B cell (primary cell): ENCODE data around the gene PGR. TPM values are rescaled to one million over a fixed set of nuclear protein-coding genes. Genes with fewer than 3 reads are reported as not detected.

ENCODE experiments used
- ATAC-seq: fragments of 200-7000 bp; cut with Tn5 transposase; one replicate; pipeline ENCODE4 v1.10.0; 2021; ENCODE audit warnings: low read depth, mild to moderate bottlenecking, moderate number of reproducible peaks, moderate library complexity
- CTCF ChIA-PET: fragments of 350-600 bp; sonication (Branson Sonifier 250); formaldehyde crosslinking; loops from one replicate; lab custom pipeline; 2021; ENCODE audit warnings: antibody characterized with exemption, inconsistent platforms; lab: Charles Lee
- POLR2A ChIA-PET: fragments of 350-600 bp; sonication (Branson Sonifier 250); formaldehyde crosslinking; loops from one replicate; lab custom pipeline; 2021; ENCODE audit warnings: antibody characterized with exemption; lab: Charles Lee
- DNase-seq: peaks from one replicate; pipeline ENCODE4 v3.0.0; 2013
- H2AFZ ChIP-seq: 2 replicates; pipeline ENCODE4 v1.6.1; 2012; ENCODE audit warnings: mild to moderate bottlenecking, low read depth, low read length; ENCODE audit not compliant: insufficient read depth, poor library complexity, severe bottlenecking
- H3K27ac ChIP-seq, 2 donors: 1 replicate in 1 of 2; 2 replicates in 1 of 2; pipeline ENCODE4 v1.5.1; 2012 to 2013; ENCODE audit warnings: low read length in 2 of 2, mild to moderate bottlenecking in 2 of 2, moderate library complexity in 1 of 2
- H3K27me3 ChIP-seq, 4 experiments: fragments of 200-600 bp in 1 of 4; sonication (generic) in 1 of 4; replicated peaks in 1 of 4; 1 replicate in 2 of 4; 2 replicates in 2 of 4; pipeline versions ENCODE4 v1.6.1 to v1.7.0; 2013 to 2016; ENCODE audit warnings: low read length in 3 of 4, mild to moderate bottlenecking in 2 of 4, mixed read lengths in 1 of 4, moderate library complexity in 1 of 4; ENCODE audit not compliant: insufficient read depth in 4 of 4, control insufficient read depth in 3 of 4; ENCODE audit errors: control extremely low read depth in 1 of 4
- H3K36me3 ChIP-seq, 2 experiments: replicated peaks in 1 of 2; 1 replicate in 1 of 2; 2 replicates in 1 of 2; pipeline versions ENCODE4 v1.6.1 to v1.7.1; 2013; ENCODE audit warnings: low read length in 1 of 2; ENCODE audit not compliant: insufficient read depth in 2 of 2, control insufficient read depth in 1 of 2; ENCODE audit errors: control extremely low read depth in 1 of 2, extremely low read depth in 1 of 2
- H3K4me1 ChIP-seq, 2 donors: fragments of 200-600 bp in 1 of 2; sonication (generic) in 1 of 2; 1 replicate in 1 of 2; 2 replicates in 1 of 2; pipeline versions ENCODE4 v1.5.1 to v1.6.1; 2013 to 2017; ENCODE audit warnings: low read length in 2 of 2; ENCODE audit not compliant: control insufficient read depth in 2 of 2, insufficient read depth in 2 of 2
- H3K4me2 ChIP-seq: replicated peaks from 2 replicates; pipeline ENCODE3; 2012; ENCODE audit warnings: mild to moderate bottlenecking, low read depth, low read length; ENCODE audit not compliant: poor library complexity, severe bottlenecking
- H3K4me3 ChIP-seq, 5 experiments: fragments of 200-600 bp in 1 of 5; sonication (generic) in 1 of 5; 1 replicate in 3 of 5; 2 replicates in 2 of 5; pipeline versions ENCODE4 v1.5.1 to v1.7.0; 2011 to 2016; ENCODE audit warnings: low read length in 4 of 5, mild to moderate bottlenecking in 4 of 5, low read depth in 2 of 5, control low read depth in 1 of 5, moderate library complexity in 1 of 5; ENCODE audit not compliant: insufficient read depth in 1 of 5; ENCODE audit errors: control extremely low read depth in 1 of 5, extremely low read depth in 1 of 5
- H3K79me2 ChIP-seq: fragments of 200-600 bp; sonication (generic); one replicate; pipeline ENCODE4 v1.6.0; 2016; ENCODE audit warnings: low read length; ENCODE audit not compliant: control insufficient read depth, insufficient read depth
- H3K9ac ChIP-seq: fragments of 200-600 bp; sonication (generic); 2 replicates; pipeline ENCODE4 v1.6.1; 2017; ENCODE audit warnings: mild to moderate bottlenecking, low read length, moderate library complexity
- H3K9me3 ChIP-seq, 3 donors: one replicate each; pipeline versions ENCODE4 v1.6.1 to v1.7.1; 2013; ENCODE audit warnings: low read length in 2 of 3; ENCODE audit not compliant: control insufficient read depth in 2 of 3, insufficient read depth in 1 of 3; ENCODE audit errors: control extremely low read depth in 1 of 3
- H4K20me1 ChIP-seq: 2 replicates; pipeline ENCODE4 v1.6.0; 2012; ENCODE audit warnings: mild to moderate bottlenecking, low read length; ENCODE audit not compliant: insufficient read depth, control insufficient read depth, poor library complexity, severe bottlenecking
- H3K27ac Mint-ChIP-seq: one replicate; pipeline ENCODE4 v1.8.0; 2021; ENCODE audit warnings: mixed read lengths
- H3K27me3 Mint-ChIP-seq: one replicate; pipeline ENCODE4 v1.8.0; 2021; ENCODE audit warnings: mixed read lengths
- H3K4me1 Mint-ChIP-seq: one replicate; pipeline ENCODE4 v1.8.0; 2021; ENCODE audit warnings: mixed read lengths
- H3K4me3 Mint-ChIP-seq: one replicate; pipeline ENCODE4 v1.8.0; 2021; ENCODE audit warnings: mixed read lengths
- H3K9me3 Mint-ChIP-seq: one replicate; pipeline ENCODE4 v1.8.0; 2022; ENCODE audit warnings: mixed read lengths; ENCODE audit not compliant: insufficient read depth
- EZH2 ChIP-seq: IDR thresholded peaks from 2 replicates; pipeline ENCODE4 v1.6.1; 2012; ENCODE audit warnings: borderline replicate concordance, low read depth, mild to moderate bottlenecking, moderate library complexity, low read length; ENCODE audit not compliant: insufficient read depth, poor library complexity, severe bottlenecking
- WGBS: methylation state at CpG from one replicate; pipeline ENCODE4 v1.1.5; 2013; ENCODE audit warnings: missing lambda C conversion rate; ENCODE audit not compliant: insufficient coverage; 5-methylcytosine and 5-hydroxymethylcytosine counted together
- intact Hi-C: fragments of 100-400 bp; cut with micrococcal nuclease; formaldehyde crosslinking; loops from one replicate; pipeline ENCODE4 v1.10.0; 2022
- polyA plus RNA-seq: library from polyadenylated mRNA; depleted of rRNA; stranded (reverse); fragments of >200 nt; gene quantifications from 2 replicates; pipeline ENCODE4 v1.2.3, GENCODE V29; 2012
- total RNA-seq, 2 donors: library from RNA; stranded (reverse); fragments of 120-200 nt in 1 of 2; gene quantifications; 1 replicate in 1 of 2; 2 replicates in 1 of 2; pipeline versions ENCODE4 v1.2.3 to v1.2.4, GENCODE V29; 2013 to 2022
- TF ChIP-seq, protein P1 (sequence below): fragments of 200-600 bp; IDR thresholded peaks from one replicate; pipeline ENCODE4 v1.8.0; 2022; ENCODE audit warnings: antibody characterized with exemption, mild to moderate bottlenecking

Gene PGR
- total and polyA plus RNA-seq, 2 donors (not counting 1 experiment from before 2014, with no cell fraction given) = not detected

- intact Hi-C loops = no loop called here
- ATAC-seq (no peak), DNase-seq (no peak)
- Histone ChIP-seq H3K4me2 (no peak overlapping the region), H3K27ac (no peak overlapping the region), H3K9me3 (no peaks in the 10 kb centered on the region), H3K4me1 (no peaks in the 10 kb centered on the region), H3K4me3 (no peak overlapping the region), H2AFZ (no peak overlapping the region), H3K36me3 (no peaks in the 10 kb centered on the region), H3K9ac (no peak overlapping the region), H3K79me2 (no peaks in the 10 kb centered on the region), H3K27me3 (no peaks in the 10 kb centered on the region), H4K20me1 (no peaks in the 10 kb centered on the region)
- CTCF ChIA-PET = no interaction called here
- H3K4me3 Mint-ChIP-seq = no peak overlapping the region
- H3K27ac Mint-ChIP-seq = no peak overlapping the region
- TF ChIP-seq, protein P1, sequence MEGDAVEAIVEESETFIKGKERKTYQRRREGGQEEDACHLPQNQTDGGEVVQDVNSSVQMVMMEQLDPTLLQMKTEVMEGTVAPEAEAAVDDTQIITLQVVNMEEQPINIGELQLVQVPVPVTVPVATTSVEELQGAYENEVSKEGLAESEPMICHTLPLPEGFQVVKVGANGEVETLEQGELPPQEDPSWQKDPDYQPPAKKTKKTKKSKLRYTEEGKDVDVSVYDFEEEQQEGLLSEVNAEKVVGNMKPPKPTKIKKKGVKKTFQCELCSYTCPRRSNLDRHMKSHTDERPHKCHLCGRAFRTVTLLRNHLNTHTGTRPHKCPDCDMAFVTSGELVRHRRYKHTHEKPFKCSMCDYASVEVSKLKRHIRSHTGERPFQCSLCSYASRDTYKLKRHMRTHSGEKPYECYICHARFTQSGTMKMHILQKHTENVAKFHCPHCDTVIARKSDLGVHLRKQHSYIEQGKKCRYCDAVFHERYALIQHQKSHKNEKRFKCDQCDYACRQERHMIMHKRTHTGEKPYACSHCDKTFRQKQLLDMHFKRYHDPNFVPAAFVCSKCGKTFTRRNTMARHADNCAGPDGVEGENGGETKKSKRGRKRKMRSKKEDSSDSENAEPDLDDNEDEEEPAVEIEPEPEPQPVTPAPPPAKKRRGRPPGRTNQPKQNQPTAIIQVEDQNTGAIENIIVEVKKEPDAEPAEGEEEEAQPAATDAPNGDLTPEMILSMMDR = no peak
- no peak for TF ChIP-seq EZH2
- WGBS = 100% methylated on average over 1 of the region's 2 CpGs
- no peaks in the 10 kb centered on the region for H3K9me3 Mint-ChIP-seq
- no peaks in the 10 kb centered on the region for H3K4me1 Mint-ChIP-seq
- POLR2A ChIA-PET = no interaction called here
- no peaks in the 10 kb centered on the region for H3K27me3 Mint-ChIP-seq
Observed at GRCh38 chr11:100994966-100995365, 134.6 kb downstream of the PGR start.

DNA sequence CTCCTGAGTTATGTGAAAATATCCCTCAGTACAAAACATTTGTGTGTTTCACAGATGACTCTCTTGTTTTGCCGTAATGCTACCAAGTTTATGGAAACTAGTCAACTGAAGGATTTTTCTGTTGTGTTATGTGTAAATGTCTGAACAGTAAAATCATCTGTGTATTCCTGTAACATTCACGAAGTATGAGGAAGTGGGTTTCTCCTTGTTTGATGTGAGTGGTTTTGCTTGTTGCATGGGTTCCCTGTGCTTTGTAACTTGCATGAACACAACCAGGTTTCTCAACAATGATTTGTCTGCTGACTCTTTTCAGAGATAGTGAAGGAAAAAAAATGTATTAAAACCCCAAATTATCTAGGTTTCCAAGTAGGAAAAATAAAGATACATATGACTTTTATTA, 138.1 kb downstream of the PGR start:
- Mint-ChIP-seq H3K27ac (no peak overlapping the region), H3K9me3 (no peaks in the 10 kb centered on the region), H3K27me3 (no peaks in the 10 kb centered on the region), H3K4me1 (no peaks in the 10 kb centered on the region), H3K4me3 (no peak overlapping the region)
- ChIA-PET CTCF (interaction anchor here (0.8 kb wide), 1 partner anchor 13 kb away, joined by 3 read pairs; no protein-coding TSS in a partner anchor), POLR2A (no interaction called here)
- H3K27ac ChIP-seq = no peak overlapping the region
- H3K4me3 ChIP-seq = no peak overlapping the region
- TF ChIP-seq EZH2 = no peak
- TF ChIP-seq, protein P1 = no peak
- intact Hi-C loops = no loop called here
- H3K9ac ChIP-seq = no peak overlapping the region
- no peak for DNase-seq
- no peaks in the 10 kb centered on the region for H3K79me2 ChIP-seq
- no peak overlapping the region for H2AFZ ChIP-seq
- no peaks in the 10 kb centered on the region for H3K9me3 ChIP-seq
- WGBS = 71% methylated on average over 1 of the region's 2 CpGs
- no peaks in the 10 kb centered on the region for H3K27me3 ChIP-seq
- H4K20me1 ChIP-seq = no peaks in the 10 kb centered on the region
- peaks cover 0 to 2% of the 10 kb centered on the region in 2 experiments for H3K36me3 ChIP-seq
- no peak for ATAC-seq
- H3K4me1 ChIP-seq = no peaks in the 10 kb centered on the region
- H3K4me2 ChIP-seq = no peak overlapping the region
